ENCODE results near the gene NIP7.

Gene NIP7

GRCh38 chr16:69366431-69366830, 26.9 kb downstream of the NIP7 start:
- no peaks in the 10 kb centered on the region for H3K27me3 ChIP-seq (replicated peaks; ENCODE audit: control insufficient read depth, insufficient read depth, low read length)
- DNase-seq (ENCODE audit: extremely low read depth, insufficient read length): no peak
- H3K36me3 ChIP-seq (ENCODE audit: control insufficient read depth, insufficient read depth, low read length): peaks cover 27% of the 10 kb centered on the region
- TF ChIP-seq CTCF (IDR thresholded peaks at IDR 0.05; ENCODE audit: insufficient read depth, low read length, poor library complexity, severe bottlenecking): no peak
- no peak overlapping the region for H3K4me3 ChIP-seq (replicated peaks; ENCODE audit: low read depth, low read length)

DNA sequence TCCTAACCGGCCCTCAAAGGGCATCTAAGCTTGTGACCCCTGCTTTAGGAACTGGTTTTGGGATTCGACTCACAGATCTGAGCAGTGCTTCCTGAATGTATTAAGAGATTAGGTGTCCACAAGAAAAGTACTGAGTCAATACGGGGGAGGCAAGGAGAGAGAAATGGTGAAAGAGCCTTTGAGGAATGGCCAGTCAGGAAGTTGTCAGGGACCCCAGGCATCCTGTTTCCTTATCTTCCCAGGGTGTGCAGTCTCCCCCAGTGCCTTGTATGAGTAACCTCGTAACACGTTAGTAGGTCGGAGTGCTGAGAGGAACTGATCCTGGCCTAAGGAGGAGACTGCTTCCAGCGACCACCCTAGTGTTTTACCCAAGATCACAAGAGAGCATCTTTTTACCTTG, 28.4 kb downstream of the NIP7 start:
- no peak for DNase-seq (ENCODE audit: extremely low read depth, insufficient read length)
- peaks cover 27% of the 10 kb centered on the region for H3K36me3 ChIP-seq (ENCODE audit: control insufficient read depth, insufficient read depth, low read length)
- H3K4me3 ChIP-seq (replicated peaks; ENCODE audit: low read depth, low read length): no peak overlapping the region
- no peak for TF ChIP-seq CTCF (IDR thresholded peaks at IDR 0.05; ENCODE audit: insufficient read depth, low read length, poor library complexity, severe bottlenecking)
- H3K27me3 ChIP-seq (replicated peaks; ENCODE audit: control insufficient read depth, insufficient read depth, low read length): no peaks in the 10 kb centered on the region

DNA sequence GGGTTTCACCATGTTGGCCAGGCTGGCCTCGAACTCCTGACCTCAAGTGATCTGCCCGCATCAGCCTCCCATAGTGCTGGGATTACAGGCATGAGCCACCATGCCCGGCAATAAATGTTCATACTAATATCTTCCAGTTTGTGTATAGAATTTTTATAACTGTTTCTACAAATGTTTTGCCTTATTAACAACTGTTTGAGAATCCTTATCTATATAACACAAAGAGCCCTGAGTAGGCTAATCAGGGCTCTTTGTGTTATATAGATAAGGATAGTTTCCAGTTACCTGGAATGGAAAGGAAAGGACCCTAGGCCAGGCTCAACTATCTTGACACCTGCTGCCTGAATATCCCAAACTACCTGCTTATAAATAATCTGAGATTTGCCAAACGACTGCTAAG, 29.3 kb downstream of the NIP7 start:
- H3K36me3 ChIP-seq (ENCODE audit: control insufficient read depth, insufficient read depth, low read length): peaks cover 27% of the 10 kb centered on the region
- TF ChIP-seq CTCF (IDR thresholded peaks at IDR 0.05; ENCODE audit: insufficient read depth, low read length, poor library complexity, severe bottlenecking): no peak
- no peak overlapping the region for H3K4me3 ChIP-seq (replicated peaks; ENCODE audit: low read depth, low read length)
- no peak for DNase-seq (ENCODE audit: extremely low read depth, insufficient read length)
- H3K27me3 ChIP-seq (replicated peaks; ENCODE audit: control insufficient read depth, insufficient read depth, low read length): no peaks in the 10 kb centered on the region

DNA sequence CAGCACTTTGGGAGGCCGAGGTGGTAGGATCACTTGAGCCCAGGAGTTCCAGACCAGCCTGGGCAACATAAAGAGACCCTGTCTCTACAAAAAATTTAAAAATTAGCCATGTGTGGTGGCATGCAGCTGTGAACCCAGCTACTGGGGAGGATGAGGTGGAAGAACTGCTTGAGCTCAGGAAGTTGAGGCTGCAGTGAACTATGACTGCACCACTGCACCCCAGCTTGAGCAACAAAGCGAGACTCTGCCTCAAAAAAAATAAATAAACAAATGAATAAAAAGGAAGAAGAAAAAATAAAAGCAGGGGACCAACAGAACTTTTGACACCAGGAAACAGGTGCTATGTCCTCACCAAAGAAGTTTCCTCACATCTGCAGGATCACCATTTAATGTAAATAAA, 32.0 kb downstream of the NIP7 start:
- no peak for DNase-seq (ENCODE audit: extremely low read depth, insufficient read length)
- peaks cover 20% of the 10 kb centered on the region for H3K36me3 ChIP-seq (ENCODE audit: control insufficient read depth, insufficient read depth, low read length)
- no peak overlapping the region for H3K4me3 ChIP-seq (replicated peaks; ENCODE audit: low read depth, low read length)
- H3K27me3 ChIP-seq (replicated peaks; ENCODE audit: control insufficient read depth, insufficient read depth, low read length): no peaks in the 10 kb centered on the region
- TF ChIP-seq CTCF (IDR thresholded peaks at IDR 0.05; ENCODE audit: insufficient read depth, low read length, poor library complexity, severe bottlenecking): no peak

- no peak for DNase-seq (ENCODE audit: extremely low read depth, insufficient read length)
- H3K4me3 ChIP-seq (replicated peaks; ENCODE audit: low read depth, low read length): no peak overlapping the region
- H3K36me3 ChIP-seq (ENCODE audit: control insufficient read depth, insufficient read depth, low read length): peaks cover 11% of the 10 kb centered on the region
- no peaks in the 10 kb centered on the region for H3K27me3 ChIP-seq (replicated peaks; ENCODE audit: control insufficient read depth, insufficient read depth, low read length)
- TF ChIP-seq CTCF (IDR thresholded peaks at IDR 0.05; ENCODE audit: insufficient read depth, low read length, poor library complexity, severe bottlenecking): no peak
Observed at GRCh38 chr16:69373019-69373418, 33.4 kb downstream of the NIP7 start.

DNA sequence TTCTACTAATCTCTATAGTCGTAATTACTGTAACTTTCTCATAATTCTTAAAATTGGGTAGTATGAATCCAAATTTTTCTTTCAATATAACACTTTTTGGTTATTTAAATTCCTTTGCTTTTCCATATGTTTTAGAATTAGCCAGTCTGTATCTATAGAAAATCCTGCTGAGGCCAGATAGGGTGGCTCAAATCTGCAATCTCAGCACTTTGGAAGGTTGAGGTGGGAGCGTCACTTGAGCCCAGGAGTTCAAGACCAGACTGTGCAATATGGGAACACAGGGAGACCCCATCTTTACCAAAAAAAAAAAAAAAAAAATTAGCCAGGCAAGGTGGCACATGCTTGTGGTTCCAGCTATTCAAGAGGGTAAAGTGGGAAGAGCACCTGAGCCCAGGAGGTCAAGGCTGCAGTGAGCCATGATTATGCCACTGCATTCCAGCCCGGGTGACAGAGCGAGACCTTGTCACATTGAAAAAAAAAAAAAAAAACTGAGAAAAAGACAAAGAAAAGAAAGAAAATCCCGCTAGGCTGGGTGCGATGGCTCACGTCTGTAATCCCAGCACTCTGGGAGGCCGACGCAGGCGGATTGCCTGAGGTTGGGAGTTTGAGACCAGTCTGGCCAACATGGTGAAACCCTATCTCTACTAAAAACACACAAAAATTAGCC, 37.0 kb downstream of the NIP7 start:
- Histone ChIP-seq H3K36me3 (ENCODE audit: control insufficient read depth, insufficient read depth, low read length) (peaks cover 5% of the 10 kb centered on the region; the same call in 1 of the 2 replicates), H3K4me3 (replicated peaks; ENCODE audit: low read depth, low read length) (no peak overlapping the region), H3K27me3 (replicated peaks; ENCODE audit: control insufficient read depth, insufficient read depth, low read length) (no peaks in the 10 kb centered on the region)
- no peak for DNase-seq (ENCODE audit: extremely low read depth, insufficient read length)
- TF ChIP-seq CTCF (IDR thresholded peaks at IDR 0.05; ENCODE audit: insufficient read depth, low read length, poor library complexity, severe bottlenecking): no peak

Data from GM06990 (cell line).